ENCODE data around the gene CHCHD6.

Gene CHCHD6

DNA sequence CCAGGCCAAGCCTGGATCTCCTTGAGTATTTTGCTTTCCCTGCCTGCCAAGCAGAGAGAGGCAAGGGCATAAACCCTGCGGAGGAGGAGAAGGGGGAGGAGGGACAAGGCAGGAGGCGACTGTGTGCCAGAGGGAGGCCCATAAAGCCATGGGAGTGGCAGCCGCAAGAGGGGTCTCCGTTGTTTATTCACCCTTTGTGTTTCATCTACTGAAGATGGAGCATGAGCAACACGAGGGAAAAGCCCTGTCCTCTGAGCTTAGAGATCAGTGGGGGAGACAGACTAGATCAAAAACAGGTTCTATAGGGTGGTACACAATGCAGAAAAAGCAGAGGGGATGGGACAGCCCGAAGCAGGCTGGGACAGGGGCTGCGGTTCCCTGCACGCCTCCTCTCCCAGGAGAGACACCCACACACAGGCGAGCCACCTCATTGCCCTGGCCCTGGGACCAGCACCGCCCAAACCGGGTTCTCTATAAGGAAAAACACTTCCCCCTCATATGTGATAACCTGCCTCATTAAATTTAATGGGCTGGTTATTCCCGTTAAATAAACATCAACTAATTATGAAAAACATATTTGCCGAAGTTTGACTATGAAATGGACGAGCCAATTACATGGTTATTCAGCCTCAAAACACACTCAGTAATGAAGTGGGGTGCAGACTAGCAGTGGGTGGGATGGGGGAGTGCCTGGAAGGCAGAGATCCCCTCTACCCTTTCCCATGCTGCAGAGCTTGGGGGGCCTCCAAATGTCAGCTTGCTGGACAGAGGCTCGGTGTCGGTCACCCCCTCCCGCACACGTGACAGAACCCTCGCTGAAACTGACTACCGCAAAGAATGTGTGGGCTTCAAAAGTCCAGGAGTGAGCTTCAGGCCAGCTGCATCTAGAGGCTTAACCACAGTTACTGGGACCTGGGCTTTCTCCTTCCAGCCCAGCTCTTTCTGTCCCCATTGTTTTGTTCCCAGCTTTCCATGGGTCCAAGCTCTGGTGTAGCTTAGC, 264.7 kb downstream of the CHCHD6 start:
- in situ Hi-C loops (cut with MboI; ENCODE audit: low sequenced_read_pairs) = no loop called here

GRCh38 chr3:126969586-126969985, 265.5 kb downstream of the CHCHD6 start:
- in situ Hi-C loops (cut with MboI; ENCODE audit: low sequenced_read_pairs) = no loop called here

DNA sequence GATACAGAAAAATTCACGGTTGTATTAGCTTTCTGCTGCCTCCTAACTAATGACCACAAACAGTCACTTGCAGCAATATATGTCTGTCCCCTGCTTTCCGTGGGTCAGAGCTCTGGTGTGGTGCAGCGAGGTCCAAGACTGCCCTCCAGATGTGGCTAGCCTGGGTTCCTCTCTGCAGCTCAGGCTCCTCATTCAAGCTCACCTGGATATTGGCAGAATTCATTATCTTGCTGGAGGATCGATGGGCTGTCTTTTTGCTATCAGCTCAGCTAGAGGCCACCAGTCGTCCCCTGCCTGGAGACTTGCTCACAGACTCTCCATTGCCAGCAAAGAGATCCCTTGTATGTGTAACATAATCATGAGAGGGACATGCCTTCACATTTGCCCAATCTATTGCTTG, 266.1 kb downstream of the CHCHD6 start:
- in situ Hi-C loops (cut with MboI; ENCODE audit: low sequenced_read_pairs) = no loop called here

- in situ Hi-C loops (cut with MboI; ENCODE audit: low sequenced_read_pairs) = no loop called here
Observed at GRCh38 chr3:126970921-126971320, 266.9 kb downstream of the CHCHD6 start.

DNA sequence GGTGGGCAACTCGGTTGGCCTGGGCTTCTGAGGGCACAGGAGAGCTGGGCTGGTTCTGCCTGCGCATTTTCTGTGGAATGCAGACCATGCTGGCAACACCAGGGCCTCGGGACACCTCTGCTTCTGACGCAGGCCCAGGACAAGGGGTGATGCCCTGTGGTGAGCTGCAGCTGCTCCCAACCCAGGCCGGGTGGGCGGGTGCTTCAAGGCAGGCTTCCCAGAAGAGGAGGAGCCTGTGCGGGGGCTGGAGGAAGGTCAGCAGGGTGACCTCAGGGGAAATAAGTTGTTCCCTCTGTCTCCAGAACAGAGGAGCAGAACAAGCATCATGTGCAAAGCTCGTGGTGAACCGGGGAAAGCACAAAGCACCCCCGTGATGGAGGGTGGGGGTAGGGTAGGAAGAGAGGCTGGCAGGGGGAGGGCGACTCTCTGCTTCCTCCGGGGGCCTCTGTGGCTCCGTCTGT, 267.9 kb downstream of the CHCHD6 start:
- in situ Hi-C loops (cut with MboI; ENCODE audit: low sequenced_read_pairs) = no loop called here

DNA sequence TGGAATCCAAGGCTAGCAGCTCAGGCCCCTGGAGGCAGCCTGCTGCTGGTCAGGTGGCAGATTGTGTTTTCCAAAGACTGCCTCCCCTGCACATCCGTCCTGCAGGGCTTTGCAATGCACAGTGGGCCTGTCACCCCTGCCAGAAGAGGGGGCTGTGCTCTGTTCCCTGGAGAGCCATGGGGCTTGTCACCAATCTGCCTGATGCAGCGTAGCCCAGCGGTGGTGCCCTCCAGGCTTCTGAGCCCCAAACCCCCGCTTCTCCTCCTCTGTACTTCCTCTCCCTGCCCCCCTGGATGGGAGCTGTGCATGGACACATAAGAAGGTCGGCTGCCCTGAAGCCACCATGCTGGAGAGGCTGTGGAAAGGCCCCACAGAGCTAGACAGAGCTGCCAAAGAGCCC, 268.8 kb downstream of the CHCHD6 start:
- in situ Hi-C loops (cut with MboI; ENCODE audit: low sequenced_read_pairs) = no loop called here

DNA sequence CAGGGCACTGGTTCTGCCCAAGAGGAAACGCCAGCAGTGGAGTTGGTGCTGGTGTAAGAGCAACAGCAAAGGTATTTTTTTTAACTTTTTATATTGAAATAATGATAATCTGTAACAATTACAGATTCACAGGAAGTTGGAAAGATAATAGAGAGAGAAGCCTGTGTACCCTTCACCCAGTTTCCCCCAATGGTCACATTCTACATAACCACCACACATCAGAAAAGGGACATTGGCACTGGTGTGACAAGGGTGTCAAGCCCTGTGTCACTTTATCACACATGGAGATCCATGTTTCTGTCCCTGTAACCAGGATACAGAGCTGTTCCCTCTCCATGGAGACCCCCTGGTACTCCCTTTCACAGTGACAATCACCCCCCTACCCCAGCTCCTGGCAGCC, 269.8 kb downstream of the CHCHD6 start:
- in situ Hi-C loops (cut with MboI; ENCODE audit: low sequenced_read_pairs) = no loop called here

- in situ Hi-C loops (cut with MboI; ENCODE audit: low sequenced_read_pairs) = no loop called here
Observed at GRCh38 chr3:126974756-126975155, 270.7 kb downstream of the CHCHD6 start.

DNA sequence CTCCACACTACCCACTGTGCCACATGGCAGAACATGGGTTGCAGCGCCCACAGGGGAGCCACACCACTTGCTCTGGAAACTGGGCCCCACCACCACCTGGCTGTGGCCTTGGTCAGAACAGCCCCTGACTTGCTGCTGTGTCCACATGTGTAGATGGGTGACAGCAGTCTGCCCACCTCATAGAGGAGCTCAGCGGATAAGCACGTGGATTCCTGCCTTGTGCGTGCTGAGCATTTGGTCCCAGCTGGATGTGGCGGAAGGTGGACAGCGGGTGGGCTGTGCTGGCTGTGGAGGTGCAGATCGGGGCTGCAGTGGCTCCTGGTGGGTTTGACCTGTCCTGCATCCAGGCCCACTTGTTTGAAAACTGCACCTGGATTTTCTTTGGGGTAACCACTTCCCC, 272.9 kb downstream of the CHCHD6 start:
- in situ Hi-C loops (cut with MboI; ENCODE audit: low sequenced_read_pairs) = no loop called here

DNA sequence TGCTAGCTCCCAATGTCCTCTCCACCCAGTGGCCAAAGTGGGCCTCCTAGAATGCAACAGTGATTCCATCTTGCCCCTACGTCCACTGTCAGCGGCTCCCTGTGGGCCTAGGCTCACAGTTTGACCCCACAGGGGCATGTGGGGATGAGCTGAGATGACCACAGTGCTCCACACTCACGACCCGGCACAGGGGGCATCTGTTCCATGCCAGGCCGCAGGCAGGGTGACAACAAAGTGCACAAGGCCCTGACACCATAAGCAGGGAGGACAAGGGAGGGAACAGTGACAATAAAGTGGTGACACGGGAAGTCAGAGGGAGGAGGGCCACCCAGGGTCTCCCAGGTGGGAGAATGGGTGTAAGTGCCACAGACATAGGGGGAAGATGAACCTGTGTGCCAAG, 273.8 kb downstream of the CHCHD6 start:
- in situ Hi-C loops (cut with MboI; ENCODE audit: low sequenced_read_pairs) = no loop called here

DNA sequence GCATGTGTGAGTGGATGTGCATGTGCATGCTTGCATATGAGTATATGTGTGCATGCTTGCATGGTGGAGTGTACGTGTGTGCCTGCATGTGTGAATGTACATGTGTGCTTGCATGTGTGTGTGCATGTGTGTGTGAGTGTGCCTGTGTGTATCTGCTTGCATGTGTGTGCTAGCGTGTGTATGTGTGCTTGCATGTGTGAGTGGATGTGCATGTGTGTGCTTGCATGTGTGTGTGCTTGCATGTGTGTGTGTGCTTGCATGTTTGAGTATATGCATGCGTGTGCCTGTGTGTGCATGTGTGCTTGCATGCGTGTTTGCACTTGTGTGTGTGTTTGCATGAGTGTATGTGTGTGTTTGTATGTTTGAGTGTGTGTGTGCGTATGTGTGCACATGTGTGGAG, 274.3 kb downstream of the CHCHD6 start:
- in situ Hi-C loops (cut with MboI; ENCODE audit: low sequenced_read_pairs) = no loop called here

DNA sequence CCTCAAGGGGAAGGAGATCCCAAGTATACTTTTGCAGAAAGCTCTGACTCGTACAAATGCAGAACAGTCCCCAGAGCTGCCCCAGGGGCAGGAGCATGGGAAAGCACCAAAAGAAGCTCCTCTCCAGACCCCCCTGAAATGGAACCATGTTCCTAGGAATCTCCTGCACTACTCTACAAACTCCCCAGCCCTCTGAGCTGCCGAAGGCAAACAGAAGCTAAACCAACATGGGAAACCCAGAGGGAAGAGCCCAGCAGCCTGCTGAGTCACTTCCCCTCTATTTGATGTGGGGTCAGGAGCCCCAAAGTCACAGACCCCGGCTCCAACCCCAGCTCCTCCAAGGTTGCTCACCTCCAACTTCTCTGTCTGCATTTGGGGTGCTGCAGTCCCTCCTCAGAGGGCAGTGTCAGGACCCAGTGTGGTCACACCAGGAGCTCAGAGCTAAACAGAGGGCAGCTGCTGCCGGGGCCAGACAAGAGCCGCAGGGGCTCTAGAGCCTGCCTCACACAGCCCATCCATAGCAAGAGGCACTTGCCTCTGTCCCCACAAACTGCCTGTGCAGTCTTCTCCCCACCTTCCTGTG, 275.1 kb downstream of the CHCHD6 start:
- in situ Hi-C loops (cut with MboI; ENCODE audit: low sequenced_read_pairs) = no loop called here

DNA sequence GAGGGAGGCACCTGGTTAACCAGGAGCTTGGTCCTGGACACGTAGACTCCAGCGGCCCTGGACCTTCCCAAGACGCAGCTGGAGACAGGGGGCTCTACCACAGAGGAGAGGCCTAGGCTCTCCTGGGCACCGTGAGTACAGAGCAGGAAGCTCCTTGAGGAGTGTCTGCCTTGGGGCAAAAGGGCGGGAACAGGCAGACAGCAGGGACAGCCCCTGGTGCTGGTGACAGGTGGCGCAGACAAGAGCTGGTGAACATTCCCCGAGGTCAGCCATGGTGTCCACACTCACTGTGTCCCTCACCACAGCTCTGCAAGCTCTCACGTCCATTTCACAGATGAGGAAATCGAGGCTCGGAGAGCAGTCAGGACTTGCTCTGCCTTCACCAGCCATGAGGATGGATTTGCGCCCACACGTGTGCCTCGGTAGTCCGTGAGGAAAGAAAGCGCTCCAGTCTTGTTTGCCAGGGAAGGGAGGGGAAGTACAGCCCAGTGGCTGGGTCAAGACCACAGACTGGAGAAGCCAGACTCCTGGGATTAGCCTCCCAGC, 276.3 kb downstream of the CHCHD6 start:
- in situ Hi-C loops (cut with MboI; ENCODE audit: low sequenced_read_pairs) = no loop called here

DNA sequence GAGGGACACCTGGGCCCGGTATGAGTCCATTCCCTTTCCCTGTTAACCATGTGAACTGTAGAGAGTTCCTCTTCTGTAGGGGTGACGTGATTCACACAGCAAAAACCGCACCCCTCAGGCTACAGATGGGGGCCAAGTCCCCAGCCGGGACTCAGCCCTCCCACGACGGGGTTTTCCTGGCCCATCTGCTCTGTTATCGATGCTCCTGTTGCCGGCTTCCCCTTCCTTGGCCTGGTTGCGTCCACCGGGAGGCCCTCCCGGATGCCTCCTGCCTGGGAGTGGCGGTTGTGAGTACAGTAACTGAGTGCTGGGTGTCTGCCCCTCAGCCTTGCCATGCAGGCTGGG, 278.1 kb downstream of the CHCHD6 start:
- in situ Hi-C loops (cut with MboI; ENCODE audit: low sequenced_read_pairs) = no loop called here

GRCh38 chr3:126982471-126983175, 278.6 kb downstream of the CHCHD6 start, which contains the start of gene PLXNA1:
Gene PLXNA1 (plus strand): TSS chr3:126983115. CDS start chr3:126988594, 5,479 bp downstream.
- in situ Hi-C loops (cut with MboI; ENCODE audit: low sequenced_read_pairs) = no loop called here

- in situ Hi-C loops (cut with MboI; ENCODE audit: low sequenced_read_pairs) = no loop called here
Observed at GRCh38 chr3:126983276-126983652, 279.2 kb downstream of the CHCHD6 start.

DNA sequence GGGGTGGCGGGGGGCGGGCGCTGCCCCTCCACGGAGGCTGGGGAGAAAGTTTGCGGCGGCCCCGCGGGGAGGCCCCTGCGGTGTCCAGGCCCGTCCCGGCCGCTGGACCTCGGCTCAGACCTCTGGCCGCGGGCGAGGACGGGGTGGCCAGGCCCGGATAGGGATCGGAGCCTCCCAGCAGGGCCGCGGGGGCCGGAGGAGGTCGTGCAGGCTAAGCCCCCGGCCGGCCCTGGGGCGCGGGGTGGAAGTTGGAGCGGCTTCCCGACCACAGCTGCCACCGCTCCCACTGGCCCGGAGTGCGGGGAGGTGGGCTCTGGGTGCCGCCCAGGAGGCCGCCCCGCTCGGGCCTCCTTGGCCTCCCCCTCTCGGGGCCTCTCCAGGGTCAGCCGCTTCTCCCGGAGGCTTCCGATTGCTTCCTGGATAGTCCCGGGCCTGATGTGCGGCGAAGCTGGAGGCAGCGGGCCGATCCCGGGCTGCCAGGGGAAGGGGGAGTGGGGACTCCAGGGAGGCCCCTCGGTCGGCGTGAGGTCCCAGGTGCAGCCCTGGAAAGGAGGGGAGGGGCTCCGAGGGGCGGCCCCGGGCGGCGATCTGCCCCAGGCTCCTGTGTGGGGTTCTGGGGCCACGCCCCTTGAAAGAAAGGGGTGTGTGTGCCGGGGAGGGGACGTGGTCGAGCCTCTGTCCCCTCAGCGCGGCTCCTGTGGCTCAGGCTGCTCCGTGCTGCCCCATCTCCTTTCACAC, 279.8 kb downstream of the CHCHD6 start:
- in situ Hi-C loops (cut with MboI; ENCODE audit: low sequenced_read_pairs) = no loop called here

- in situ Hi-C loops (cut with MboI; ENCODE audit: low sequenced_read_pairs) = no loop called here
Observed at GRCh38 chr3:126984391-126985131, 280.5 kb downstream of the CHCHD6 start.

- in situ Hi-C loops (cut with MboI; ENCODE audit: low sequenced_read_pairs) = no loop called here
Observed at GRCh38 chr3:126985132-126985985, 281.3 kb downstream of the CHCHD6 start.
